ENCODE data around the gene HHAT.

GRCh38 chr1:210669951-210670350 is 341.2 kb downstream of the HHAT start:
- TF ChIP-seq, protein P1, sequence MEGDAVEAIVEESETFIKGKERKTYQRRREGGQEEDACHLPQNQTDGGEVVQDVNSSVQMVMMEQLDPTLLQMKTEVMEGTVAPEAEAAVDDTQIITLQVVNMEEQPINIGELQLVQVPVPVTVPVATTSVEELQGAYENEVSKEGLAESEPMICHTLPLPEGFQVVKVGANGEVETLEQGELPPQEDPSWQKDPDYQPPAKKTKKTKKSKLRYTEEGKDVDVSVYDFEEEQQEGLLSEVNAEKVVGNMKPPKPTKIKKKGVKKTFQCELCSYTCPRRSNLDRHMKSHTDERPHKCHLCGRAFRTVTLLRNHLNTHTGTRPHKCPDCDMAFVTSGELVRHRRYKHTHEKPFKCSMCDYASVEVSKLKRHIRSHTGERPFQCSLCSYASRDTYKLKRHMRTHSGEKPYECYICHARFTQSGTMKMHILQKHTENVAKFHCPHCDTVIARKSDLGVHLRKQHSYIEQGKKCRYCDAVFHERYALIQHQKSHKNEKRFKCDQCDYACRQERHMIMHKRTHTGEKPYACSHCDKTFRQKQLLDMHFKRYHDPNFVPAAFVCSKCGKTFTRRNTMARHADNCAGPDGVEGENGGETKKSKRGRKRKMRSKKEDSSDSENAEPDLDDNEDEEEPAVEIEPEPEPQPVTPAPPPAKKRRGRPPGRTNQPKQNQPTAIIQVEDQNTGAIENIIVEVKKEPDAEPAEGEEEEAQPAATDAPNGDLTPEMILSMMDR (IDR thresholded peaks at IDR 0.05 in 2 of 3, conservative IDR thresholded peaks at IDR 0.05 in 1 of 3; ENCODE audit: insufficient read depth in 2 of 3, low read depth in 1 of 3, low read length in 3 of 3) = no peak
- TF ChIP-seq POLR2A (conservative IDR thresholded peaks at IDR 0.05) (no peak), FOXM1 (IDR thresholded peaks at IDR 0.05; ENCODE audit: low read depth) (no peak), FOXM1 (CRISPR knock-in tag; IDR thresholded peaks at IDR 0.05; ENCODE audit: low read depth) (no peak)
- TF ChIP-seq, protein P2, sequence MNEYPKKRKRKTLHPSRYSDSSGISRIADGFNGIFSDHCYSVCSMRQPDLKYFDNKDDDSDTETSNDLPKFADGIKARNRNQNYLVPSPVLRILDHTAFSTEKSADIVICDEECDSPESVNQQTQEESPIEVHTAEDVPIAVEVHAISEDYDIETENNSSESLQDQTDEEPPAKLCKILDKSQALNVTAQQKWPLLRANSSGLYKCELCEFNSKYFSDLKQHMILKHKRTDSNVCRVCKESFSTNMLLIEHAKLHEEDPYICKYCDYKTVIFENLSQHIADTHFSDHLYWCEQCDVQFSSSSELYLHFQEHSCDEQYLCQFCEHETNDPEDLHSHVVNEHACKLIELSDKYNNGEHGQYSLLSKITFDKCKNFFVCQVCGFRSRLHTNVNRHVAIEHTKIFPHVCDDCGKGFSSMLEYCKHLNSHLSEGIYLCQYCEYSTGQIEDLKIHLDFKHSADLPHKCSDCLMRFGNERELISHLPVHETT (CRISPR knock-in tag; conservative IDR thresholded peaks at IDR 0.05 in 1 of 2, IDR thresholded peaks at IDR 0.05 in 1 of 2) = no peak
